Hypothalamus (tissue), 51 donors: ENCODE measurements around the gene ATG2A.

Experiments used
- DNase-seq, 51 donors: peaks; one replicate each; lab custom pipeline; 2025; lab: John Stamatoyannopoulos, UW

The ATG2A gene

DNA sequence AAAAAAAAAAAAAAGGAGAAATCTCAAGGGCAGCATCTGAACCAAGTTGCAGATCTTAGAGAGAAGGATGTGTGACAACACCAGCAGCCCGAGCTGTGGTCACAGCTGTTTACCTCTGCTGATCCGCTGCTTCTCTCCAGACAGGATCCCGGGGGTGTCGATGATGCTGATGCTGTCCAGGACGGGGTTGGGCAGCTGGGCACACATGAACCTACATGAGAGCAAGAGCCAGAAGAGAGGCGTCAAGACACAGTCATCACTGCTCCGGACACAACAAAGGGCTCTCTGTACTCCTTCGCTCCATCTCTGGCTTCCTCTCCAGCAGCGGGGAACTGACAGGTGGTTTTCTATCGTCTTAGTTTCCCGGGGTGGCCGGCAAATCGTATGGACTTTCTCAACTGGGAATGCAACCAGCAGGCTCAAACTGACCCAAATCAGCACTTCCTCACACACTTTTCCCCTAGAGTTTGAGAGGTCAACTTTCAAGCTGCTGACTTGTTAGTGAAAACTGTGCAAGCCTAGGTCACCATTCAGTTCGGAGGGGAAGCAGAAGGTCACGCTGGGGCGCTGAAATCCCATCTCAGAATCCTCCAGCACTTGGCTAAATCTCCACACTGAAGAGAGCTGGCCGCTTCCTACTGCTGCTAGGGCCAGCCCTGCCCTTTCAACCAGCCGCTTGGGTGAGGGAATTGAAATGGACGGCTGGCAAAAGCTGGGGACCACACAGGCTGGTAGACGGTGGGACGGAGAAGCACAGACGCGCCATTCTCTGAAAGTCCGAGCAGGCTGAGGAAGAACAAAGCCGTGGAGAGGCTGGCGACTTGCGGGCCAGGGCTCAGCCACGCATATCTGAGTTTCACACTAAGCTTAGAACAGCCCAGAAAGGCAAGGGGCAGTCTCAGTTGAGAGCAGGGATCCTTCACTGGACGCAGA, 42.4 kb downstream of the ATG2A start:
- DNase-seq, result peak in 38 of 51 donors; percentile 25 to 85 (median 56)

DNA sequence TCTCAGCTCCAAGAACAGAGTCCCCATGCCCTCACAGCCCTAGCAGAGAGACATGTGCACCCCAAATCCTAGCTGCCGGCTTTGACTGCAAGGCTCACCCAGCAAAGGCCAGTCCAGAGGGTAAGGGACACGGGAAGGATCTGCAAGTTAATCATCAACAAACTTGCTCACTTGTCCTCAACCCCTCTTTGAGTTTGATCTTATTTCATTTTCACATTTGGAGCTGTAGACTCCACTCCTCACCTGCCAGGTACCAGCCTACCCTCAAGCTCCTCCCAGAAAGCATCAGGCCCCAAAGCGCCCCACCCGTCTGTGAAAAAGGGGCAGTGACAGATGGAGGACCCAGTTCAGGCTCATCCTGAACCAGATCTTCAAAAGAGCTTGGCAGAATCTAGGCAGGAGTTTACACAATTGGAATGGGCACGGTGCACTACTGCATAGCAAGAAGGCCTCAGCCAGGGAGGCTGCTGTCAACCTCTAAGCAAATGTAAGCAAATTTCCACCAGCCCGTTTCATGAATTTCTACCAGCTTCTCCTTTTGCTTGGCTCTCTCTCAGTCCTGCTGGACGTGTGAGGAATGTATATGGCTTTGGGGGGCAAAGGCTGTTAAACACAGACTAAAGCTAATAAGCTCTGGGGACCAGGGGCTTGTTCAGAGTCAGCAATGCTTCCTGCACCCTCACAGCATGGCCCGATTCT, 44.1 kb downstream of the ATG2A start:
- no peak for DNase-seq

DNA sequence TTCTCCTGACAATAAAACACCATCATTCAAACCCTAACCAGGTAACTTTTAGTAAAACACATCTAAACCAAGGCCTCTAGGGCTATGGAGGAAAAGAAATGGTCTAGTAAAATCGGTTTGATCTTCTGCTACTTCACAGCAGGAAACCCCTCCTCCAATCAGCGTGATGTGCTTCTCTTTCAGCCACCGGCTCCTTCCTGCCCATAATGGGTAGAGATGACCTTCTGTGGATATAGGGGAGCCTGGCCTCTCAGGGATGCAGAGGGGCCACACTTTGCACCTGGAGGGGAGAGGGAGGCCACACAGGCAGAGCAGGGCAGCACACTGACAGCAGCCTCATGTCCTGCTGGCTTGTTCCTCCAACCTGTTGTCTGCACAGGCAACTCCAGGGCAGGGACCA, 45.5 kb downstream of the ATG2A start:
- DNase-seq, result no peak

DNA sequence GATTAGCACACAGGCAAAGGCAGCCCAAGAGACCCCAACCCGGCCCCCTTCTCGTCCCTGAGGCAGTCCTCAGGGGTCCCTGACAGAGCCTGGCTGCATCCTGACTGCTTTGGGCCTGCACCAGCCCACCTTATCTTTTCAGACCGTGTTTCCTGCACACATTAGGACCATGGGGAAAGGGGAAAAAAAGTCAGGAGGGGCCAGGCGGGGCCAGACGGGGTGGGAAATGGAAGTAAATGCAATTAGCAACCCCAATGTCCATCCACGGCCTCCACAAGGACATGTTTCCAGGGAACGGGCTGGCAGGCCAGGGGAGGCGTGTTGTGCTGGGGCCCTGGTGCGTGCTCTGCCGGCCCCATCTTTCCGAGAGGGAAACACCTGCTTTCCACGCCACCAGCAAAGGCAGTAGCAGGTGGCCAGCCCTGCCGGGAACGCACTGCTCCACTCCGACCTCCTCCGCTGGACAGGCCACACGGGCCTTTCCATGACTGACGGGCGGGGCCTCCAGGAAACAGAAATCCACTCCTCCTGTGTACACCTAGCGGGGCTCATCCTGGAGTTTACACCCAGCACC, 46.0 kb downstream of the ATG2A start:
- DNase-seq, result no peak

DNA sequence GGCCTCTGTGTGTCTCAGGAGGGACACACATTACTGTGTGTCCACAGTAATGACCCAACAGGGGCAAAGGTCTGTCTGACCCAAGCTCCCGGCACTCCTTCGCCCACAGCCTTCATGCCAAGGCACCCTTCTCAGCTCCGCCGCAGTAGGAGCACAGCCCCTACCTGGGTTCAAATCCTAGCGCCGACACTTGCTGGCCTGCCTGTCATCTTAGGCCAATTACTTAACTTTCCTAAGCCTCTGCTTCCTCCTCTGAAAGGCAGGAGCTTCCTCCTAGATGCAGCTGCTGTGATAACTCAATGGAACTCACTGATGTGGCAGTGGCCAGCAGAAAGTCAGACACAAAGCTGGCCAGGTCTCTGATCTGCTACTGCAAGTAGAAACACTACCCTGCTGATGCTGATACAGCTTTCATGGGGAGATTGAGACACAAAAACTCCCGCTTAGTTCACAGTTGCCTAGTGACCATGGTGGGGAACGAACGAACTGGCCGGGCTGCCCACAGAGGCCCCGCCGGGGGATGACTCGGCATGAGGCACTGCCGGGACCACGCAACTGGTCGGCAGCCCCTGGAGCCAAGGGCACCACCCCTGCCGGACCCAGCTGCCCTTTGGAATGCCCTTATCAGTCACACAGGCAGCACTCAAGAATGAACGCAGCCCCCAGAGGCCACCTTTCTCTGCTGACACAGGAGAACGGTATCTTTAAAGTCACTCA, 46.7 kb downstream of the ATG2A start:
- DNase-seq, result peak in 4 of 51 donors; percentile 17 to 31 (median 24)

DNA sequence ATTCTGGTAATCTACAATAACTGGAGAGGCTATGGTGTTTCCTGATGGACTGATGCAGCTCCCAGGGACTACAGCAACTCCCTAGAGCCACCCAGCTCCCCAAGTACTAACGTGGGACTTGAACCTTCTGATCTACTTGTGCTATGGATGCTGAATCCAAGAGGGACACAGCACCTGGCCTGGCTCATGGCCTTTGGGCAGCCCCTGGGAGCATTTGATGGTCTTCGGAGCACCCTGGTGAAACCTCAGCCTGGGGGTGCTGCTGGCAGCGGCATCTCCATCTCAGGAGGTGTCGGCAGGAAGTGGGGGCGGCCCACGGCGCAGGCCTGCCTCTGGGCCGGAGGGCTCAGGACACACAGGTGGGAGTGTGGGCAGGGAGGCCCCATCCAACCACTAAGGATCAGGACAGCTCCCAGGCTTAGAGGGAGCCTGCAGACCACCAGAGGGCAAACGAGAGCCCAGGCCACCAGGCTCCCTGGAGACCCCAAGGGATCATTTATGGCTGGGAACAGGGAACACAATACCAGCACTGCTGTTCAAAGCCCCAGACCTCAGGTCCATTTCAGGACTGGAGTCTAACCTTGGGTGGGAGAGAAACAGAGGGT, 47.3 kb downstream of the ATG2A start:
- DNase-seq, result no peak

DNA sequence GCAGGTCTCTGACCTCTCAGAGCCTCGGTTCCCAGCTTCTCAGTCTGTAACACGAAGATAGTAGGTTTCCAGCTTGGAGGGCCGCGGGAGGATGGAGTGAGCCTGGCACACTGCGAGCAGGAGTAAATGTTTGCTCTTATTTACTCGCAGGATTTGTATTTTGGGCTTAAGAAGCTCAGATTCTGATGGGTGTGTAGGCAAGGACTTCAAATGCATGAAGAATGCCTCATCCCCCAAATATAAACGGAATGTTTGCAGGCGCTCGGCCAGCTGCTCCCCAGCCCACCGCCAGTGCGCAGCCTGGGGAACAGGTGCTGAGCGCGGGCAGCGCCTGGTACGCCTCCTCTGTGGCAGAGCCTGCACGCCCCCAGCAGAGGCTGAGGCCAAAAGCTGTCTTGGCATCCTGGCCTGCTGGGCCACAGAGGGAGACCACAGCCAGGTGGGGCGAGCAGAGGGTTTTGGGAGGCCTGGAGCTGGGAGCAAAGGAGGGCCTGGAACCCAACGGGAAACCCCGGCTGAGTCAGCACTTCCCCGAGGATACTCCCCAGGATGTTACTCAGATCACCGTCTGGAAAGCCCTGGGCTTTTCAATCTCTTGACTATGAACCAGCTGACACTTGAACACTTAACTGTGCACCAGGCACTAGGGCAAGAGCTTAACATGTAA, 48.0 kb downstream of the ATG2A start:
- peak in 5 of 51 donors; percentile 11 to 80 (median 23) for DNase-seq

DNA sequence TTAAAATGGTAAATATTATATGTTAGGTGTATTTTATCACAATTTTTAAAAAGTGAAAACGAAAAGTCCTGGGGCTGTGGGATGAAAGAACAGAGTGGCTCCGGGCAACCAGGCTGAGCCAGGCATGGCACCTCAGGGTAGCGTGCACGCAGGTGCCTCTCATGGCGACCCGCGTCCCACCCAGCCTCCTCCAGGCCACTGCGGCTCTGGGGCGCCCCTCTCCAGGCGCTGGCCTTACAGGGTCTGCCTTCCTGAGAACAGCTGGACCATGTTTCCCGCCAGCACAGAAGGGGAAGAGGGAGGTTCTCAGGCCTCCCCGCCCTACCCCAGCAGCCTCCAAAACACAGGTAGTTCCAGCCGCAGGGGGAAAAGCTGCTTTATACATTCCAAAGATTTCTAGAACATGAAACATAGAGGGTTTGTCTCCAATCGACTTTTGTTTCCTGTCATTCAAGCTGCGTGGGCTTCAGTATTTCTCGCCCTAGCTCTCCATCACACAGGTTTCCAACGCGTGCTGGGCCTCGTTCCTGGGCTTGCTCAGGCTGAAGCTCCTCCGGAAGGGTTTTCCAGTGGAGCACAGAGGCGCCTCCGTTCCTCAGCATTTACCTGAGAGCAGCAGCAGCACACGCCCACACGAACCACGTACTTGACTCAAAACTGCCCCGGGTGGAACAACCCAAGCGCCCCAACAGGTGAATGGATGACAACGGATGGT, 49.1 kb downstream of the ATG2A start:
- no peak for DNase-seq

DNA sequence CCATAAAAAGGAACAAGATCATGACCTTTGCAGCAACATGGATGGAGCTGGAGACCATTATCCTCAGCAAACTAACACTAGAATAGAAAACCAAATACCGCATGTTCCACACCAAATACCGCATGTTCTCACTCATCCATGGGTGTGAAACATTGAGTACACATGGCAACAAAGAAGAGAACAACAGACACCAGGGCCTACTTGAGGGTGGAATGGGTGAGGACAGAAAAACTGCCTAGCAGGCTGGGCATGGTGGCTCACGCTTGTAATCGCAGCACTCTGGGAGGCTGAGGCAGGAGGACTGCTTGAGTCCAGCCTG, 50.9 kb downstream of the ATG2A start:
- DNase-seq, result no peak

DNA sequence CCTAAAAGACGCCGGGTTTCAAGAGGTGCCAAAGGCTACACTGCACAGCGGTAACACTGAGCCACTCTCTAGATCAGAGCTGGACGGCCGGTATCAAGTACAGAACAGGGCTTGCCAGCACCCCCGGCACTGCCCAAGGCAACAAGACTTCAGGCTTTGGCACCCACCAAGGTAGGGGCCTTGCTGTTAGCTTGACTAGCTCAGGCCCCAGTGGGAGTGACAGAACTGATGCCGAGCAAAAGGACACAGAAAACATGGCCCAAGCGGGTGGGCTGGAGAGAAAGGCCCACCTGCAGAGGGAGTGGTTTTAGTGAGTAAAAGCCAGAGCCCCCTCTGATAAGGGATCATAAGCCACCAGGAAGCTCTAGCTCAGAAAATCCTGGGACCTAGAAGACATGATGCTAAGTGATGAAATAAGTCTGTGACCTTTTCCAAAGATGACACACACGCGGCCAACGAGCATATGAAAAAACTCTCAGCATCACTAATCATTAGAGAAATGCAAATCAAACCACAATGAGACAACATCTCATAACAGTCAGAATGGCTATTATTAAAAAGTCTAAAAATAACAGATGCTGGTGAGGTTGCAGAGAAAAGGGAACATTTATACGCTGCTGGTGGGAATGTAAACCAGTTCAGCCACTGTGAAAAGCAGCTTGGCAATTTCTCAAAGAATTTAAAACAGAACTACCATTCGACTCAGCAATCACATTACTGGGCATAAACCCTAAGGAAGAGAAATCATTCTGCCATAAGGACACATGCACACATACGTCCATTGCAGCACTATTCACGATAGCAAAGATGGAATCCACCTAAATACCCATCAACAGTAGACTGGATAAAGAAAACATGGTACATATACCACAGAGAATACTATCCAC, 51.5 kb downstream of the ATG2A start:
- DNase-seq, result no peak

DNA sequence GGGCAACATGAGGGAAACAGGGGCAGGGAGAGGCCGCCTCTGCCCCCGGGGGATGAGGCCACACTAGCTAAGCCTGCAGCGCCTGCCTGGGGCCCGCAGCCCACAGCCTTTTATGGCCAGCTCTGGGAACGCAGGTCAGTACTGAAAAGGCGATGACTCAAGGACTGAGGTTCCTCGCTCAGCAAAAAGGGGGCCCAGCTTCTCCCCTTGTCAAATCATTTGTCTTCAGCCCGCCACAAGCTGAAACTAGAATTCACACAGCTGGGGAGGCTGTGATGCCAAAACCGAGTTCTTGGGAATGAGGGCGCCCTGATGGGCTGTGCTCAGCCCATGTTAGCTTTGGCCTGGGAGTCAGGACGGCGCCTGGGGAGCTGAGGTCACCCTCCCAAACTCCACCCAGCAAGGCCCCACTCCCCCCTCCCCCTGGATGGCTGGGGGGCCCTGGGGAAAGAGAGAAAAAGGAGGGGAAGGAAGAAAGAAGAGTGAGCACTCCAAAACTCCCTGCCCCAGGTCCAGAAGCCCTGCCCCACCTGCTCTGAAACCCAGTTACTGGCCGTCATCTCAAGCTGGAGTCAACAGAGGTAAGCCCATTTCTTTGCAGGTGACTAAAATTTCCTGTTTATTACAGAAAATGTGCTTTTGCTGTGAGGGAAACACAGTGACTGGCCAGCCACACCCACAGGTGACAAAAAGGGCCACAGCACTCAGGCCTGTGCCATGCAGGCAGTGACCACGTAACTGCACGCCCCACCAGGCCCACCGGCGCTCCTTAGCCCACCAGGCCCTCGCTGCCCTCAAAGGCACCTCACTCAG, 52.3 kb downstream of the ATG2A start:
- DNase-seq, result peak in 22 of 51 donors; percentile 23 to 73 (median 50)

DNA sequence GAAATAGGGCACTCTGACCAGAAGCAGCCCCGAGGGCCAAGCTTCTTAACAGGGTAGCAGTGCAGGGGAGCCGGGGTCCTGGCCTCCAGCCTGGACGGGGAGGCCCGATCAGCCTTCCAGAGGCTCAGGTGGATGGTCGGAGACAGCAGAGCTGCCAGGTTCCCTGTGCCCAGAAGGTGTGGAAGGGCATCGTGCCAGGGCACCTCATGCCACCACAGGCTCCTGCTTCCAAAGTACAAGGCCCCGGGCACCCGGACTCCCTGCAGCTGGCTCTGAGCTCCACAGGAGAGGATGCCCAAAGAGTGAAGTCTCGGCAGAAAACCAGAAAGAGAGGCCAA, 52.9 kb downstream of the ATG2A start:
- DNase-seq, result peak in 3 of 51 donors; percentile 34 to 73 (median 49)

DNA sequence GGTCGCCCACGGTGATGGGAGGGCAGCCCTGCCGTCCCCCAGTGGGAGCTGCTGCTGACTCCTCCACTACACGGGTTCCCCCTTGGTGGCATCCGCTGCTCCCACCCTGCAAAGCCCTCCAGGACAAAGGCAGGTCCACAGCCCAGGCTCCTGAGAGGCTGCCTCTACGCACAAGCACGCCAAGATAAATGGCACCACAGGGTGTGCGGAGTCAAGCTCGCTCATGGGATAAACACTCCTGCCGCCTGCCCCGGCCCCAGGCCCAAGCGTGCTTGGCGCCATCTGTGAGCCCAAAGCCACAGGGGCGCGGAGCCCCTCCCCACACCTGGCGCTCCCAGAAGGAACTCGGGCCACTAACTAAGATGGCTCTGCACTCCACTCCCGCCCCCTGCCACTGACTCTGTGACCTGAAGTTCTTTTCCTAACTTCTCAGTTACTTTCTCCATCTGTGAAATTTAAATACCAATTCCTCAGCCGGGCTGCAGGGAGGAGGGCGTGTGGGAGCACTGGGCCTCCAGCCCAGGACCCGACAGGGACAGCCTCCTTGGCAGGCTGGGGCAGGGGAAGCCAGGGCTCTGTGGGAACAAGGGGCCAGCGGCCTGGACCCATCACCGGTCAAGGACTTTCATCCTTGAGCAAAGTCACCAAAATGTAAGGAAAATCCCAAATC, 53.5 kb downstream of the ATG2A start:
- peak in 17 of 51 donors; percentile 14 to 52 (median 39) for DNase-seq

DNA sequence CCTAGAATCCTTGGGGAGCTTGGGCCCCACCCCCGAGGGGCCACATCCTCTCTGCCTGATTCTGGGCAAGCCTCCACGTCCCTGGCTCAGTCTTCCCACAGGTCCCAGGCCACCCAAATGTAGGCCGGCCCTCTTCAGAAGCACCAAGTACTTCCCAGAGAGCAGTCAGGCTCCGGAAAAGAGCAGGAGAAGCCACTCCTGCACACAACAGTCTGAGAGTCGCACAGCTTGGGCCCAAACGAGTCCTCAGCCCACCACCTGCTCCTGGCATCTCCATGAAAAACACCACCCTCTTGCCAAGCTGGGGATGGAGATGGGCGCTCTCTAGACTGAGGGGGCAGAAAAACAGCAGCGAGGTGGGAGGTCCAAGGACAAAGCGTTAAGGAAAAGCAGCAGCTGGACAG, 54.0 kb downstream of the ATG2A start:
- DNase-seq, result peak in 5 of 51 donors; percentile 15 to 41 (median 28)

DNA sequence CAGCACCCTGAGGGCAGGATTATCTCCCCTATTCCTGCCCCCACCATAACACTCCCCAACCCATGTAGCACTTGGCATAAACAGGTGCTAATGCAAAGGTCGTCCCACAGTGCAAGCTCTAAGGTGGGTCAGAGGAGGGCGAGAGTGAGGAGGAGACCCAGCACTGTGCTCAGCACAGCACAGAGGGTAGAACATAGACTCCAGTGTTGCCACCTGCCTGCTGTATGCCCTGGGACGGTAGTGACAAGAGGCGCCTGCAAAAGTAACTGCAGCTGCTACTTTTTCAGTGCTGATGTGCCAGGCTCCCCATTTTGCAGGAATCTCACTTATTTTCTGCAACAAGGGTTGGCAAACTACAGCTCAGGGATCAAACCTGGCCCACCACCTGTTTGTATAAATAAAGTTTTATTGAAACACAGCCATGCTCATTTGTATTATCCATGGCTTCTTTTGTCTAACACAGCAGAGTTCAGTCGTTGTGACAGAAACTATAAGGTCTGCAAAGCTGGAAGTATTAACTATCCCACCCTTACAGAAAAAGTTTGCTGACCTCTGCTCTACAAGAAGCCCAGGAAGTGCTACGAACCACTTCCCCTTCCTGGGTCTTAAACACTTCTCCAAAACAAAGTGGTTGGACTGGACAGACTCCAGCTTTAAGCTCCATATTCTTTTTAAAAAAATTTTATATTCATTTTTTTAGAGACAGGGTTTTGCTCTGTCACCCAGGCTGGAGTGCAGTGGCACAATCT, 55.6 kb downstream of the ATG2A start:
- DNase-seq, result no peak
